ENCODE results near the gene PARP6. TPM values are rescaled to one million over a fixed set of nuclear protein-coding genes. Genes with fewer than 3 reads are reported as not detected.

Gene PARP6
- total and polyA plus RNA-seq, 8 donors, result 31.1 to 178 (median 44.0) TPM

DNA sequence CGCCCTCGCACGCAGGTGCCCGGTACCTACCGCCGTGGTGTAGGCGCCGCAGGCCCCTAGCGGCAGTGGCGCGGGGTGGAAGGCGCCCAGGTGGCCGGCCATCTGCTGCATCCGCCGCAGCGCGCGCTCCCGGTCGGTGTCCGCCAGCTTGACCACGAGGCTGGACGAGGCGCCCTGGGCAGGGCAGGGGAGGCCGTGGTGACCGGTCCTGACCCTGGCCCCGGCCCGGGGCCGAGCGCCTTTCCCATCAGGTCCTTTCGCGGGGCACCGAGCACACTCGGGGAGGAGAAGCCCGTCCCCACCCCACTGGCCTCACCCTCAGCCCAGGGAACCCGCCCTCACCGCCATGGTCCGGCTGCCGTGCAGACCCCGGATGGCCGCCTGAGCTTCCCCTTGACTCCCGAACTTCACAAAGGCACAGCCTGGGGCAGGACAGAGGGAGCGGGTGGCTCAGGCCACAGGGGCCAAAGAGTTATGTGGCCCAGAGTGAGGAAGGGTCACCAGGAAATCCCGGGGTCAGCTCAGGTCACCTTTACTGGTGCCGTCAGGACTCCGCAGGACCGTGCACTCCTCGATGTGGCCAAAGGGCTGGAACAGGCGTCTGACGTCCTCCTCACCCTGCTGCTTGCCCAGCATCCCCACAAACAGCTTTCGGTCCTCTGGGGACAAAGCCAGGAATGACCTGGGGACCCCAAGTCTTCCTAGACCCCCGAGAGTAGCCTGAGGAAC is 17.4 kb upstream of the PARP6 start:
- no peak for FAIRE-seq
- no peak overlapping the region for H3K27ac ChIP-seq
- intact Hi-C loops (cut with DNase I), result loop anchor here in 1 of 3 donors (5.0 kb wide), 1 partner anchor 92 kb away; the partner anchor contains the start of gene GRAMD2A

DNA sequence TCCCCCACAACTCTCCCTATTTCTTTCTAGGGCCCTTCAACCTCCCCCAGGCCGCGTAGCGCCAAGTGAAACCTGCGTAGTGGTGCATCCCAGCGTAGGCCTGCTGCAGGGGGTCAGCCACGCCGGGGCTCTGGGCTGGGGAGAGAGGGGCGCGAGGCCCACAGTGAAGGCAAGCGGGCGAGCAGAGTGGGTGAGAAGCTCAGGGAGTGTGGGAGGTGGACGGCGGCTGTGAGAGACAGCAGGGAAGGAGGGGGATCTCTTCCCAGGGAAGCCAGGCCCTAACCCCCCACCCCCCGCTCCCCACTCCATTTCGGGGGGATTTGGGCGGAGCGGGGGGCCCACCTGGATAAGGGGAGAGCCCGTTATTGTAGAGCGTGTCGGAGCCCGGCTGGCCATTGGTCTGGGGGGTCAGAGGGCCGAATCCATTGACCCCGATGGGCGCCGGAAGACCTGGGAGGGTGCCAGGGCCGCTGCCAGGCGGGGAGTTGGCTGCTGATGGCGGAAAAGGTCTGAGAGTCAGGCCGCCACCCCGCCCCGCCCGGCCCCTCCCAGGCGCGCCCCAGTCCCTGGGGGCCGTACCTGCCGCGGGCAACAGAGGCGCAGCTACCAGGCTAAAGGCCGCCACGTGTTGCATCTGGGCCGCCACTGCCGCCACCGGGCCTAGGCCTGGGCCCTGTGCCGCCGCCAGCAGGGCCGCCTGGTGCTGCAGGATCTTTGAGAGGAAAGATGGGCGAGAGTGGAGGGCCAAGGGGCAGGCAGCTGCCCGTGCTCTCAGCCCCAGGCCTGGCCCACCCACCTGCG is 16.6 kb upstream of the PARP6 start:
- intact Hi-C loops (cut with DNase I), result loop anchor here in 1 of 3 donors (5.0 kb wide), 1 partner anchor 92 kb away; the partner anchor contains the start of gene GRAMD2A
- H3K4me1 ChIP-seq, result no peaks in the 10 kb centered on the region
- H3K27ac ChIP-seq, result no peak overlapping the region
- no peak overlapping the region for H3K4me3 ChIP-seq
- FAIRE-seq, result no peak
- DNase-seq, result peak in 1 of 6 donors; percentile 68
- H3K27me3 ChIP-seq, result no peaks in the 10 kb centered on the region
- ATAC-seq, result no peak
- WGBS, 2 donors, result 88 to 92% methylated on average over 41 to 49 of the region's 49 CpGs
- TF ChIP-seq, protein P1, sequence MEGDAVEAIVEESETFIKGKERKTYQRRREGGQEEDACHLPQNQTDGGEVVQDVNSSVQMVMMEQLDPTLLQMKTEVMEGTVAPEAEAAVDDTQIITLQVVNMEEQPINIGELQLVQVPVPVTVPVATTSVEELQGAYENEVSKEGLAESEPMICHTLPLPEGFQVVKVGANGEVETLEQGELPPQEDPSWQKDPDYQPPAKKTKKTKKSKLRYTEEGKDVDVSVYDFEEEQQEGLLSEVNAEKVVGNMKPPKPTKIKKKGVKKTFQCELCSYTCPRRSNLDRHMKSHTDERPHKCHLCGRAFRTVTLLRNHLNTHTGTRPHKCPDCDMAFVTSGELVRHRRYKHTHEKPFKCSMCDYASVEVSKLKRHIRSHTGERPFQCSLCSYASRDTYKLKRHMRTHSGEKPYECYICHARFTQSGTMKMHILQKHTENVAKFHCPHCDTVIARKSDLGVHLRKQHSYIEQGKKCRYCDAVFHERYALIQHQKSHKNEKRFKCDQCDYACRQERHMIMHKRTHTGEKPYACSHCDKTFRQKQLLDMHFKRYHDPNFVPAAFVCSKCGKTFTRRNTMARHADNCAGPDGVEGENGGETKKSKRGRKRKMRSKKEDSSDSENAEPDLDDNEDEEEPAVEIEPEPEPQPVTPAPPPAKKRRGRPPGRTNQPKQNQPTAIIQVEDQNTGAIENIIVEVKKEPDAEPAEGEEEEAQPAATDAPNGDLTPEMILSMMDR (IDR thresholded peaks at IDR 0.05), result no peak
- no peaks in the 10 kb centered on the region for H3K36me3 ChIP-seq
- H3K9me3 ChIP-seq, result no peaks in the 10 kb centered on the region

More for the DNA sequence above, 17.4 kb upstream of the PARP6 start:
- TF ChIP-seq, protein P1 (IDR thresholded peaks at IDR 0.05), result no peak
- H3K4me3 ChIP-seq, result no peak overlapping the region
- ATAC-seq (no peak), DNase-seq (peak in 1 of 6 donors; percentile 60)
- no peaks in the 10 kb centered on the region for H3K27me3 ChIP-seq
- no peaks in the 10 kb centered on the region for H3K9me3 ChIP-seq
- WGBS, 2 donors, result 82 to 85% methylated on average over 44 to 52 of the region's 52 CpGs
- H3K4me1 ChIP-seq, result no peaks in the 10 kb centered on the region
- H3K36me3 ChIP-seq, result no peaks in the 10 kb centered on the region

DNA sequence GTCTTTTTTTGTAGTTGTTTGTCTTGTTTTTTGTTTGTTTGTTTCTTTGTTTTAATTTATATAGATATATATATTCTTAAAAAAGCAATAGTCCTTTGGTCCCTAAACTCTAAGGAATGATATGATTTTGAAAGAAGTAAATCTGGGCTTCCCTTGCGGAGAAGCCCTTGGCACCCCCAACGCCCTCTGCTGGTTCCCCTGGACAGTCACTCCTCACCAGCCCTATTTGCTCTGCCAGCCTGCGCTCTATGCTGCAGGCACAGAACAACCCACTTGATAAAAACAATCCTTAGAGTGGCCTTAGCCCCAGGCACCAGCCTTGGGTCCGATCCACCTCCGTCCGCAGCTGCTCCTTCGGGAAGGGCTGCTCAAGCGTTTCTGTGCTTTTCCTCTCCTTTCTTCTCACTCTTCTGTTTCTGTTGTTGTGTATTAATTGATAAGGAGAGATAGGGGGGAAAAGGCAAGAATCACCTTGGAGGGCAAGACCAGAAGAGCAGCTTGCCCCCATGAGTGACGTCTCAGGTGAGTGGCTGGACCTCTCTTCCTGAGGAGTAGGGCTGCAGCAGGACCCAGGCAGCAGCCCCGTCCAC is 13.7 kb upstream of the PARP6 start:
- no peaks in the 10 kb centered on the region for H3K4me1 ChIP-seq
- H3K9me3 ChIP-seq, result no peaks in the 10 kb centered on the region
- DNase-seq (peak; percentile 37 to 73 (median 60)), ATAC-seq (peak; percentile 73 to 95 (median 92)), FAIRE-seq (no peak)
- H3K4me3 ChIP-seq, result no peak overlapping the region
- 37 to 46% methylated on average over 10 of the region's 10 CpGs for WGBS, 2 donors
- TF ChIP-seq, protein P1 (IDR thresholded peaks at IDR 0.05), result peak; percentile 44 to 55 (median 46)
- H3K27me3 ChIP-seq, result no peaks in the 10 kb centered on the region
- no peak overlapping the region for H3K27ac ChIP-seq
- intact Hi-C loops (cut with DNase I), result loop anchor here in 1 of 3 donors (5.0 kb wide), 1 partner anchor 89 kb away; the partner anchor contains the start of gene GRAMD2A
- H3K36me3 ChIP-seq, result no peaks in the 10 kb centered on the region

DNA sequence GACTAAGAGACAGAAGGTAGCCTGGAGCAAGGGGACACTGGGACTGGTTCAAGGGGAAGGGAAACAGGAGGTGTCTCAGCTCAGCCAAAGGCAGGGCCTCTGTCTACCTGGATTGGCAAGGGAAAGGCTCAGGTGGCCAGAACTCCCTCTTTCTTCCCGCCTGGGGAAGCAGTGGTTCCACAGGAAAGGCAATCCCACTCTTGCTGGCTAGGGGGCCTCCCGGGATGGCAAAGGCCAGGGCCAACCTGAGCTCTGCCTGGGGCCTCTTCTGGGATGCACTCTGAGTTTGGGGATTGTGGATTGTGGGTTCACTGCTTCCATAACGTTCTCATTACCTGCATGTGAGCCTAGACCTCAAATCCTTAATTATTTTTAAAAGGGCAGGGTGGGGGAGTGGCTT is 13.0 kb upstream of the PARP6 start:
- no peak for DNase-seq
- Histone ChIP-seq H3K9me3 (no peaks in the 10 kb centered on the region), H3K4me1 (no peaks in the 10 kb centered on the region), H3K4me3 (no peak overlapping the region), H3K27ac (no peak overlapping the region), H3K36me3 (no peaks in the 10 kb centered on the region), H3K27me3 (no peaks in the 10 kb centered on the region)
- ATAC-seq, result no peak
- intact Hi-C loops (cut with DNase I), result loop anchor here in 1 of 3 donors (5.0 kb wide), 1 partner anchor 88 kb away; the partner anchor contains the start of gene GRAMD2A
- no peak for FAIRE-seq
- TF ChIP-seq, protein P1 (IDR thresholded peaks at IDR 0.05), result no peak
- 48 to 60% methylated on average over 3 of the region's 3 CpGs for WGBS, 2 donors

Data from pancreas (tissue), 10 donors.